ENCODE measurements around the gene MESD. TPM values are rescaled to one million over a fixed set of nuclear protein-coding genes. Genes with fewer than 3 reads are reported as not detected.
A peak's percentile ranks its signal among the peaks of the same experiment; 100 is the strongest.

The MESD gene
- total RNA-seq, 1 experiment from 2014 or later, result 28.2 TPM

DNA sequence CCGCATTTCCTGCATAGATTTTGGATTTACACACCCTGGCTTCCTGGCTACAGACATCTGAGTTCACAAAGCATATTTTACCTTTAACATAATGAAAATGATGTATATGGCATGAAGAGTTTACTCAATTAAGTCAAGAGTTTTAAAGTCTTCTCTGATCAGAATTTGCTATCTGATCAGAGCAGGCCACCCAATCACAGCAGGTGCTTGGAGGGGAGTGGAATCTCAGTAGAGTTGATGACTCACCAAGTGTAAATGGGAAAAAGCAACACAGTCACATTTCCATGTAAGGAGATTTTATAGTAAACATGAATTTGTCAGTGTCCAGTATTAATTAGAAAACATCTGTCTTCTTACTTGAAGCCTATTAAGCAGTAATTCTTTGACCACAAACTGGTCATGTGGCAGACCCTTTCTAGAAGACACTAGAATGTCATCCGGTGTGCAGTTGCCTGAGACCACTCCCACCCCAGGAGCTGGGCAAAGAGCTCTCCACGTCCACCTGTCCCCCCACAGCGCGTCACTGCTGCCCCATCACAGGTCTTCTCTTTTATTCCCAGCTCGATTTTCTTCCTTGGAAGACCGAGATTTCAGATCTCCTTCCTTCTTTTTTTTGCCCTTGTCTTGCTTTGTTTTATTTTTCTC is 10.8 kb downstream of the MESD start:
- H3K27ac ChIP-seq (ENCODE audit: low read length), result no peak overlapping the region
- peaks cover 3% of the 10 kb centered on the region; the same call in 1 of the 2 replicates for H3K36me3 ChIP-seq (ENCODE audit: control insufficient read depth, insufficient read depth, low read length)
- H3K4me1 ChIP-seq (ENCODE audit: control insufficient read depth, insufficient read depth, low read length), result no peaks in the 10 kb centered on the region
- H3K27me3 ChIP-seq (ENCODE audit: control insufficient read depth, insufficient read depth, low read length), result no peaks in the 10 kb centered on the region
- TSS peak; percentile 75 for BruUV-seq (replicated peaks)
- DNase-seq (ENCODE audit: low read depth, low spot score) (no peak), ATAC-seq (no peak)
- TF ChIP-seq, protein P1, sequence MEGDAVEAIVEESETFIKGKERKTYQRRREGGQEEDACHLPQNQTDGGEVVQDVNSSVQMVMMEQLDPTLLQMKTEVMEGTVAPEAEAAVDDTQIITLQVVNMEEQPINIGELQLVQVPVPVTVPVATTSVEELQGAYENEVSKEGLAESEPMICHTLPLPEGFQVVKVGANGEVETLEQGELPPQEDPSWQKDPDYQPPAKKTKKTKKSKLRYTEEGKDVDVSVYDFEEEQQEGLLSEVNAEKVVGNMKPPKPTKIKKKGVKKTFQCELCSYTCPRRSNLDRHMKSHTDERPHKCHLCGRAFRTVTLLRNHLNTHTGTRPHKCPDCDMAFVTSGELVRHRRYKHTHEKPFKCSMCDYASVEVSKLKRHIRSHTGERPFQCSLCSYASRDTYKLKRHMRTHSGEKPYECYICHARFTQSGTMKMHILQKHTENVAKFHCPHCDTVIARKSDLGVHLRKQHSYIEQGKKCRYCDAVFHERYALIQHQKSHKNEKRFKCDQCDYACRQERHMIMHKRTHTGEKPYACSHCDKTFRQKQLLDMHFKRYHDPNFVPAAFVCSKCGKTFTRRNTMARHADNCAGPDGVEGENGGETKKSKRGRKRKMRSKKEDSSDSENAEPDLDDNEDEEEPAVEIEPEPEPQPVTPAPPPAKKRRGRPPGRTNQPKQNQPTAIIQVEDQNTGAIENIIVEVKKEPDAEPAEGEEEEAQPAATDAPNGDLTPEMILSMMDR (IDR thresholded peaks at IDR 0.05), result no peak
- TF ChIP-seq, protein P2, sequence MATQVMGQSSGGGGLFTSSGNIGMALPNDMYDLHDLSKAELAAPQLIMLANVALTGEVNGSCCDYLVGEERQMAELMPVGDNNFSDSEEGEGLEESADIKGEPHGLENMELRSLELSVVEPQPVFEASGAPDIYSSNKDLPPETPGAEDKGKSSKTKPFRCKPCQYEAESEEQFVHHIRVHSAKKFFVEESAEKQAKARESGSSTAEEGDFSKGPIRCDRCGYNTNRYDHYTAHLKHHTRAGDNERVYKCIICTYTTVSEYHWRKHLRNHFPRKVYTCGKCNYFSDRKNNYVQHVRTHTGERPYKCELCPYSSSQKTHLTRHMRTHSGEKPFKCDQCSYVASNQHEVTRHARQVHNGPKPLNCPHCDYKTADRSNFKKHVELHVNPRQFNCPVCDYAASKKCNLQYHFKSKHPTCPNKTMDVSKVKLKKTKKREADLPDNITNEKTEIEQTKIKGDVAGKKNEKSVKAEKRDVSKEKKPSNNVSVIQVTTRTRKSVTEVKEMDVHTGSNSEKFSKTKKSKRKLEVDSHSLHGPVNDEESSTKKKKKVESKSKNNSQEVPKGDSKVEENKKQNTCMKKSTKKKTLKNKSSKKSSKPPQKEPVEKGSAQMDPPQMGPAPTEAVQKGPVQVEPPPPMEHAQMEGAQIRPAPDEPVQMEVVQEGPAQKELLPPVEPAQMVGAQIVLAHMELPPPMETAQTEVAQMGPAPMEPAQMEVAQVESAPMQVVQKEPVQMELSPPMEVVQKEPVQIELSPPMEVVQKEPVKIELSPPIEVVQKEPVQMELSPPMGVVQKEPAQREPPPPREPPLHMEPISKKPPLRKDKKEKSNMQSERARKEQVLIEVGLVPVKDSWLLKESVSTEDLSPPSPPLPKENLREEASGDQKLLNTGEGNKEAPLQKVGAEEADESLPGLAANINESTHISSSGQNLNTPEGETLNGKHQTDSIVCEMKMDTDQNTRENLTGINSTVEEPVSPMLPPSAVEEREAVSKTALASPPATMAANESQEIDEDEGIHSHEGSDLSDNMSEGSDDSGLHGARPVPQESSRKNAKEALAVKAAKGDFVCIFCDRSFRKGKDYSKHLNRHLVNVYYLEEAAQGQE (IDR thresholded peaks at IDR 0.05; ENCODE audit: insufficient read depth in 1 of 2, low read depth in 2 of 2, low read length in 1 of 2), result no peak
- TF ChIP-seq POLR2AphosphoS5 (IDR thresholded peaks at IDR 0.05; ENCODE audit: low read depth, low read length), result no peak
- TF ChIP-seq TCF7L2 (IDR thresholded peaks at IDR 0.05; ENCODE audit: low read depth, low read length), result no peak
- no peak for TF ChIP-seq SIN3A (IDR thresholded peaks at IDR 0.05; ENCODE audit: borderline replicate concordance, insufficient read depth, low read depth, low read length)
- intact Hi-C loops (cut with micrococcal nuclease; ENCODE audit: unreplicated experiment), result loop anchor here (5.0 kb wide), 1 partner anchor 288 kb away; no protein-coding TSS in a partner anchor
- ChIA-PET POLR2A (no interaction called here), CTCF (no interaction called here)
- no peak overlapping the region for H3K4me3 ChIP-seq (ENCODE audit: low read depth in 2 of 2, low read length in 2 of 2)
- H3K9me3 ChIP-seq (ENCODE audit: control insufficient read depth, insufficient read depth, low read depth, low read length), result no peaks in the 10 kb centered on the region
- in situ Hi-C loops (cut with HindIII; ENCODE audit: low pct_unique_long_range_greater_than_20kb, low sequenced_read_pairs), result no loop called here

DNA sequence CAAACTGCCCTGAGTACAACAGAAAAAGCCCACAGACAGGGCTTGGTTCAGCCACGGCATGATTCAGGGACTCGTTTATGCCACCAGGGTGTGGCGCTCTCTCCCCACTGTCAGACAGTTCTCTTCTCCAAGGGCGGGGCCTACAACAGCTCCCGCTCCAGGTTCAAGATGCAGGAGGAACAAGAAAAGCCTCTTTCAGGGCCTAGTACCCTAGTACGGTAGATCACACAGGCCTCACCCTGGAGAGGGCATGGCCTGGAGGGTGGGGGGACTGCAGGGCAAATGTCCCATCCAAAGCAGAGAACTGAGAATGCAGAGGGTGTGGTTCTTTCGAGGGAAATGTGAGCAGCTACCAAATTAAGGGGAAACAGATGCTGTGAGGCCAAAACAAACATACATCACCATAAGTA is 12.0 kb downstream of the MESD start:
- H3K36me3 ChIP-seq (ENCODE audit: control insufficient read depth, insufficient read depth, low read length), result peaks cover 3% of the 10 kb centered on the region; the same call in 1 of the 2 replicates
- ChIA-PET CTCF (interaction anchor here (1.3 kb wide), 1 partner anchor 288 kb away, joined by 6 read pairs; no protein-coding TSS in a partner anchor), POLR2A (no interaction called here)
- in situ Hi-C loops (cut with HindIII; ENCODE audit: low pct_unique_long_range_greater_than_20kb, low sequenced_read_pairs), result no loop called here
- H3K27me3 ChIP-seq (ENCODE audit: control insufficient read depth, insufficient read depth, low read length), result no peaks in the 10 kb centered on the region
- H3K27ac ChIP-seq (ENCODE audit: low read length), result no peak overlapping the region
- ATAC-seq (peak; percentile 87), DNase-seq (ENCODE audit: low read depth, low spot score) (no peak)
- TF ChIP-seq, protein P1 (IDR thresholded peaks at IDR 0.05), result peak; percentile 77
- no peak for TF ChIP-seq SIN3A (IDR thresholded peaks at IDR 0.05; ENCODE audit: borderline replicate concordance, insufficient read depth, low read depth, low read length)
- no peak overlapping the region for H3K4me3 ChIP-seq (ENCODE audit: low read depth in 2 of 2, low read length in 2 of 2)
- H3K9me3 ChIP-seq (ENCODE audit: control insufficient read depth, insufficient read depth, low read depth, low read length), result no peaks in the 10 kb centered on the region
- H3K4me1 ChIP-seq (ENCODE audit: control insufficient read depth, insufficient read depth, low read length), result no peaks in the 10 kb centered on the region
- intact Hi-C loops (cut with micrococcal nuclease; ENCODE audit: unreplicated experiment), result loop anchor here (5.0 kb wide), 1 partner anchor 290 kb away; no protein-coding TSS in a partner anchor
- no TSS peak for BruUV-seq (replicated peaks)
